CD14-positive monocyte (primary cell): ENCODE results near the gene TTC29. TPM values are rescaled to one million over a fixed set of nuclear protein-coding genes. Genes with fewer than 3 reads are reported as not detected.

Experiments
- DNase-seq, 3 donors: peaks; one replicate each; pipeline ENCODE4 v3.0.0-alpha.2; 2011 to 2022
- H2AFZ ChIP-seq: 2 replicates; pipeline ENCODE4 v1.6.0; 2012; ENCODE audit warnings: mild to moderate bottlenecking, low read depth, low read length, inconsistent platforms; ENCODE audit not compliant: insufficient read depth, poor library complexity, severe bottlenecking
- H3K27ac ChIP-seq, 2 donors: 1 replicate in 1 of 2; 2 replicates in 1 of 2; pipeline ENCODE4 v1.5.1; 2012 to 2013; ENCODE audit warnings: low read length in 2 of 2, control low read depth in 1 of 2, inconsistent platforms in 1 of 2, low read depth in 1 of 2, mild to moderate bottlenecking in 1 of 2
- H3K27me3 ChIP-seq, 2 donors: one replicate each; pipeline versions ENCODE4 v1.6.0 to v1.6.1; 2011 to 2013; ENCODE audit warnings: low read length in 2 of 2; ENCODE audit not compliant: control insufficient read depth in 2 of 2, insufficient read depth in 2 of 2
- H3K36me3 ChIP-seq, 2 donors: replicated peaks in 1 of 2; 1 replicate in 1 of 2; 2 replicates in 1 of 2; pipeline versions ENCODE4 v1.5.1 to v1.6.1; 2012 to 2013; ENCODE audit warnings: low read length in 2 of 2, control low read depth in 1 of 2, inconsistent platforms in 1 of 2, mild to moderate bottlenecking in 1 of 2; ENCODE audit not compliant: insufficient read depth in 2 of 2, control insufficient read depth in 1 of 2
- H3K4me1 ChIP-seq, 2 donors: 1 replicate in 1 of 2; 2 replicates in 1 of 2; pipeline versions ENCODE4 v1.5.1 to v1.6.1; 2012 to 2013; ENCODE audit warnings: low read length in 2 of 2, control low read depth in 1 of 2, inconsistent platforms in 1 of 2, mild to moderate bottlenecking in 1 of 2, moderate library complexity in 1 of 2; ENCODE audit not compliant: insufficient read depth in 2 of 2, control insufficient read depth in 1 of 2
- H3K4me2 ChIP-seq: replicated peaks from 2 replicates; pipeline ENCODE3; 2012; ENCODE audit warnings: low read length, moderate library complexity, mild to moderate bottlenecking; ENCODE audit not compliant: poor library complexity, severe bottlenecking; ENCODE audit errors: extremely low read depth
- H3K4me3 ChIP-seq, 3 experiments: fragments of 200-600 bp in 1 of 3; sonication (generic) in 1 of 3; replicated peaks in 1 of 3; 1 replicate in 2 of 3; 2 replicates in 1 of 3; pipeline ENCODE4 v1.5.1; 2011 to 2013; ENCODE audit warnings: low read length in 3 of 3, mild to moderate bottlenecking in 3 of 3, control low read depth in 2 of 3, low read depth in 2 of 3, inconsistent platforms in 1 of 3, moderate library complexity in 1 of 3
- H3K79me2 ChIP-seq: 2 replicates; pipeline ENCODE4 v1.6.0; 2012; ENCODE audit warnings: mild to moderate bottlenecking, control low read depth, inconsistent platforms, low read length, moderate library complexity; ENCODE audit not compliant: insufficient read depth
- H3K9ac ChIP-seq: 2 replicates; pipeline ENCODE4 v1.6.0; 2017; ENCODE audit warnings: low read length, mild to moderate bottlenecking; ENCODE audit not compliant: insufficient read depth, poor library complexity, severe bottlenecking
- H3K9me3 ChIP-seq, 2 donors: replicated peaks in 1 of 2; 1 replicate in 1 of 2; 2 replicates in 1 of 2; pipeline versions ENCODE4 v1.5.1 to v1.6.1; 2012 to 2013; ENCODE audit warnings: low read length in 2 of 2, control low read depth in 1 of 2; ENCODE audit not compliant: control insufficient read depth in 1 of 2, insufficient read depth in 1 of 2
- H4K20me1 ChIP-seq: 2 replicates; pipeline ENCODE4 v1.6.0; 2012; ENCODE audit warnings: mild to moderate bottlenecking, low read length, control low read depth, moderate library complexity; ENCODE audit not compliant: insufficient read depth
- H3K27ac Mint-ChIP-seq, 7 donors: one replicate each; pipeline ENCODE4 v1.8.0; 2020; ENCODE audit warnings: mild to moderate bottlenecking in 7 of 7, mixed read lengths in 7 of 7, moderate library complexity in 6 of 7, inconsistent platforms in 2 of 7
- H3K27me3 Mint-ChIP-seq, 3 donors: one replicate each; pipeline ENCODE4 v1.8.0; 2021 to 2022; ENCODE audit warnings: low read depth in 3 of 3, mild to moderate bottlenecking in 3 of 3, mixed read lengths in 3 of 3, moderate library complexity in 3 of 3, inconsistent platforms in 1 of 3
- H3K36me3 Mint-ChIP-seq, 2 donors: one replicate each; pipeline ENCODE4 v1.8.0; 2020; ENCODE audit warnings: mixed read lengths in 2 of 2, inconsistent platforms in 1 of 2, mild to moderate bottlenecking in 1 of 2
- H3K4me1 Mint-ChIP-seq: one replicate; pipeline ENCODE4 v1.8.0; 2020; ENCODE audit warnings: mild to moderate bottlenecking, mixed read lengths
- H3K4me3 Mint-ChIP-seq, 2 donors: one replicate each; pipeline ENCODE4 v1.8.0; 2020; ENCODE audit warnings: mild to moderate bottlenecking in 2 of 2, mixed read lengths in 2 of 2, moderate library complexity in 1 of 2
- H3K9me3 Mint-ChIP-seq, 7 donors: one replicate each; pipeline ENCODE4 v1.8.0; 2020 to 2022; ENCODE audit warnings: mixed read lengths in 7 of 7, mild to moderate bottlenecking in 6 of 7, moderate library complexity in 6 of 7, inconsistent platforms in 2 of 7
- CTCF ChIP-seq: fragments of 200-600 bp; IDR thresholded peaks from one replicate; pipeline ENCODE4 v1.8.0; 2022; ENCODE audit warnings: antibody characterized with exemption, mild to moderate bottlenecking
- WGBS: methylation state at CpG from one replicate; pipeline ENCODE4 v1.1.5; 2013; ENCODE audit warnings: missing lambda C conversion rate; ENCODE audit not compliant: insufficient coverage; 5-methylcytosine and 5-hydroxymethylcytosine counted together
- intact Hi-C, 2 donors: fragments of 100-400 bp; cut with micrococcal nuclease; formaldehyde crosslinking; loops; one replicate each; pipeline versions ENCODE4 v1.15.0 to v1.15.1; 2023
- polyA plus RNA-seq, 3 donors: library from polyadenylated mRNA; depleted of rRNA in 1 of 3; unstranded in 2 of 3; stranded (reverse) in 1 of 3; fragments of 300-500 nt in 2 of 3; fragments of >200 nt in 1 of 3; fragmentation: Illumina TruSeq in 2 of 3; gene quantifications; 1 replicate in 2 of 3; 2 replicates in 1 of 3; pipeline ENCODE4 v1.2.3, GENCODE V29; 2012 to 2021

TTC29 gene
- polyA plus RNA-seq, 3 donors = not detected

GRCh38 chr4:146661367-146661766 is 284.3 kb downstream of the TTC29 start:
- TF ChIP-seq CTCF = no peak
- peaks cover 6 to 12% (median 9%) of the 10 kb centered on the region in 7 donors for H3K9me3 Mint-ChIP-seq

More at GRCh38 chr4:146661367-146661766, 284.3 kb downstream of the TTC29 start:
- H3K36me3 Mint-ChIP-seq = no peaks in the 10 kb centered on the region
- intact Hi-C loops = no loop called here
- peaks cover 12% of the 10 kb centered on the region in 2 donors for H3K27me3 ChIP-seq
- no peaks in the 10 kb centered on the region for H4K20me1 ChIP-seq
- H3K4me1 ChIP-seq = no peaks in the 10 kb centered on the region
- H2AFZ ChIP-seq = no peak overlapping the region
- H3K9me3 ChIP-seq = peaks cover 0 to 4% of the 10 kb centered on the region in 2 donors
- H3K27ac ChIP-seq = no peak overlapping the region
- no peak overlapping the region for H3K9ac ChIP-seq
- H3K4me3 ChIP-seq = no peak overlapping the region
- H3K27me3 Mint-ChIP-seq = peaks cover 6 to 25% (median 9%) of the 10 kb centered on the region in 3 donors
- no peak for DNase-seq
- H3K4me2 ChIP-seq = no peak overlapping the region
- WGBS = no CpG with 5 or more reads among the region's 4 CpGs
- H3K79me2 ChIP-seq = no peaks in the 10 kb centered on the region
- H3K27ac Mint-ChIP-seq = no peak overlapping the region
- no peaks in the 10 kb centered on the region for H3K4me1 Mint-ChIP-seq
- H3K36me3 ChIP-seq = no peaks in the 10 kb centered on the region
- H3K4me3 Mint-ChIP-seq = no peak overlapping the region
